NCI-H1694 (cell line): ENCODE results near the gene NCOA1.
"Not testable (repeated sequence)": the region's sequence is repeated elsewhere in the genome, so short reads cannot be mapped to it uniquely, and the experiment has no call there.

Experiments
- DNase-seq: peaks from one replicate; lab custom pipeline; 2025; lab: John Stamatoyannopoulos, UW

NCOA1 gene

DNA sequence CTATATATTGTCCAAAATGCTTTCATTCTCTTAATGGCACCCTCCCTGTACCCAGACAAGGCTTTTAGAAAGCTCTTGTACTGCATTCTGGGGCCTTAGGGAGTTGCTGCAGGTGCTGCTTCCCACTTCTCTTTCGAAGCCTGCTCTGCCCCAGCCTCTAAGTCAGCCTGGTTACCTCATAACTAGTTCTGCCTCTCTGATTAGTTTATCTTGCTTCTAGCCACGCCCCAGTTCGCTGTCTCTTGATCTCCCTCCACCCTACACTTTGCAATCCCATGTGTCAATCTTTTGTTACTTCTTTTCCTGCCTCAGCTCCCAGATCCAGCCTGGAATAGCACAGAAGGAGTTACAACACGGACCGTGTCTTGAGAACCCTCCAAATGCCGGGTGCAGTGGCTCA, 13.8 kb upstream of the NCOA1 start:
- no peak for DNase-seq

DNA sequence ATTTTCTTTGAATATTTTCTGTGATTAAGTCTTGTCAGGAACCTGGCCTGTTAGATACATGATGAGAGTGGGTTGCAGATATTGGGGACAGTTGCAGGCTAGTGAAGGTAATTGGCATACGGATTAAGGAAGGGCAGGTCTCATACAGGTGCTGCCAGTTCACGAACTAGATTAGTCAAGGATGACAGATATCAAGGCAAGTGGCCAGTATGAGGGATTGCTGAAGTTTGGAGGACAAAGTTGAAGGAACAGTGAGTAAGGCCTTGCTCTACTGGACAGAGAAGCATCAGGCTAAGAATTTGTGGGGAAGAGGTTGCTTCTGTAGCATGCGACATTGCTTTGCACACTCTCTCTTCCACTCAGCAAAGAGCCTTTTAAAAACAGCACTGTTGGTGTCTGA, 12.8 kb upstream of the NCOA1 start:
- DNase-seq = no peak

DNA sequence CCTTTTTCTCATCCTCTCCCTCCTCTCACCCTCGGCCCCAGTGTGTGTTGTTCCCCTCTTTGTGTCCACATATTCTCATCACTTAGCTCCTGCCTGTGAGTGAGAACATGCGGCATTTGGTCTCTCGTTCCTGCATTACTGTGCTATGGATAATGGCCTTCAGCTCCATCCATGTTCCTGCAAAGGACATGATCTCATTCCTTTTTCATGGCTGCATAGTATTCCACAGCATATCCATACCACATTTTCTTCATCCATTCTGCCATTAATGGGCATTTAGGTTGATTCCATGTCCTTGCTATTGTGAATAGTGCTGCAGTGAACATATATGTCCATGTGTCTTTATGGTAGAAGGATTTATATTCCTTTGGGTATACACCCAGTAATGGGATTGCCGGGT, 10.8 kb upstream of the NCOA1 start:
- no peak for DNase-seq

DNA sequence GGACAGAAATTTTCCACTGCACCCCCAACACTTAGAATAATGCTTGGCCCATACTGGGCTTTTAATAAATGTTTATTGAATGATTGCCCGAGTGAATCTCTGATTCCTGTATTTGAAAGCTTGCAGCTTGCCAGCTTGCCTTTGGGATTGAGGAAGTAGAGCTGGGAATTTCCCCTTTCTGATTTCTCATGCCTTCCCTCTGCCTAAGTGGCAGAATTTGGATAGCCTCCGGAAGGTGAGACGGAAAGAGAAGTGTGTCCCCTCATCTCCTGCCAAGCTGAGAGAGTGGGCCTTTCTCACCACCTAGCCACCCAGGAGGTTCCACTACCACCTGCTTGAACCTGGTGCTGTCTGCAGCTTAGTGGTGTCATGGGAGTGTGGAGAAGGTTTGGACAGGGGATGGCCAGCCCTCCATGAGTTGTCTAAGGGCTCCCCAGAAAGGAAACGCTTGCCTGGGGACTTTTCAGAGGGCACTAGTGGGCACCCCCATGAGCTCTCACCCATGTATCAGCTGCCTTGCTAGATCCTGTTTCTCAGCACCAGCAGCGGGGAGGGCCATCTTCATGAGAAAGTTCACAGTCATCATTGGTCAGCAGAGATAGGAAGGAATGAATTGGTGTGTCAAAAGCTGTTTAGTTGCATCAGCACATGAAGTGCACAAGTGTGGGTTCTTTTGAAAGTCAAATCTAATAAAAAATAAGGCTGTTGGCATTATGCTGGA, 8.6 kb upstream of the NCOA1 start:
- no peak for DNase-seq

DNA sequence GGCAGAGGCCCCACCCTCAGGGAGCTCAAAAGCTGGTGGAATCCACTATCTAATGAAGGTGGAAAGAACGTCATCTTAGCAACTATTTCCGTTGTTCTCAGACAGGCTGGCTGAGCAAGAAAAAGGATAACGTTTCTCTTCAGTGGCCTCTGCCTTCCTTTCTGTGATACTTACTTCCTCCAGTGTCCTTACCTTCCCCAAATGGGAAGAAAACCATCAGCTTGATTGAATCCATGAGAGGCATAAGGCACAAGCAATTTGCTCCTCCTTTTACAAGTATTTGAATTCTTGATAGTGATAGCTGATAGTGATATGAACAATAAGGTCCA, 8.1 kb upstream of the NCOA1 start:
- no peak for DNase-seq

DNA sequence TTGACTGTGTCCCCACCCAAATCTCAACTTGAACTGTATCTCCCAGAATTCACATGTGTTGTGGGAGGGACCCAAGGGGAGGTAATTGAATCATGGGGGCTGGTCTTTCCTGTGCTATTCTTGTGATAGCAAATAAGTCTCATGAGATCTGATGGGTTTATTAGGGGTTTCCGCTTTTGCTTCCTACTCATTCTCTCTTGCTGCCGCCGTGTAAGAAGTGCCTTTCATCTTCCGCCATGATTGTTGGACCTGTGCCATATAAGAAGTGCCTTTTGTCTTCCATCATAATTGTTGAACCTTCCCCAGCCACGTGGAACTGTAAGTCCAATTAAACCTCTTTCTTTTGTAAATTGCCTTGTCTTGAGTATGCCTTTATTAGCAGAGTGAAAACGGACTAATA, 6.4 kb upstream of the NCOA1 start:
- DNase-seq = not testable (repeated sequence)

DNA sequence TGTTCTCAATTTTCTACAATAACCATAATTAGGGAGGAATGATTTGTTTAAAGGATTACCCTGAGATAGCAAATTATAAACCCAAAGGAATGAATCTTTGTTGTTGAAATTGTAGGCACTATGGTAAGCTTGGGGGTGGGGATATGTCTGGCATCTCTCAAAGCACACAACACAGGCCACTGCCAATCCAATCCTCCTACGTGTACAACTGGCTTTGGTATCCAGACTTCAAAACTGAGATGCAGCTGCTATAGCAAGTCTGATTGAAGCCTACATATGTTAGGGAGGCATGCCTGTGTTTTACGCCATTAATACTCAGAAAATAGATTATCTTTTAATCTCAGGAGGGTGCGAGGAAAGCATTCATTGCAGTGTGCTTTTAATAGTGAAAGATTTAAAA, 5.9 kb upstream of the NCOA1 start:
- DNase-seq = no peak

DNA sequence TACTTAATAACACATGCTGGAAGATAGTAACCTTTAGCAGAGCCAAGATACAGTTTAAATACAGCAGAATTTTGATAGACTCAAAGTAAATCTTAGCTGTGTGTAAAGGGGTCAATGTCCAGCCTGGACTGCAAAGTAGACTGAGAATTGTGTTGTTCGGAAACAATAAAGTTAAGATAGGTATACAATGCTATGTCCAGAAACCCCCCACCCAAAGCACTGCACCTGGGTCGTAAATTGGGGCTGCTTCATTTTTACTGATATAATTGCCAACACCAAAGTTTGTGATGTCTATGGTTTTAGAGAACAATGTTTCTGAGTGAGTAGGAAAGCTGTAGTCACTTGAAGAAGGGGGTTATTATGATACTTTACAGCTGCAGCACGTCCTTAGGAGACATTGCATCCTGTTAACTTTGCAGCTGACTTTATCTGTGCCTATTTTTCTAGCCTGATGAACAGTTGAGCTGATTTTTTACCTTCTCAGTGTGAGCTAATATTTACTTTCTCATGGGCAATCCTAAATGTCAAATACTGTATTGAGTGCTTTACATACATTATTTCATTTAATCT, 4.3 kb upstream of the NCOA1 start:
- DNase-seq = no peak

DNA sequence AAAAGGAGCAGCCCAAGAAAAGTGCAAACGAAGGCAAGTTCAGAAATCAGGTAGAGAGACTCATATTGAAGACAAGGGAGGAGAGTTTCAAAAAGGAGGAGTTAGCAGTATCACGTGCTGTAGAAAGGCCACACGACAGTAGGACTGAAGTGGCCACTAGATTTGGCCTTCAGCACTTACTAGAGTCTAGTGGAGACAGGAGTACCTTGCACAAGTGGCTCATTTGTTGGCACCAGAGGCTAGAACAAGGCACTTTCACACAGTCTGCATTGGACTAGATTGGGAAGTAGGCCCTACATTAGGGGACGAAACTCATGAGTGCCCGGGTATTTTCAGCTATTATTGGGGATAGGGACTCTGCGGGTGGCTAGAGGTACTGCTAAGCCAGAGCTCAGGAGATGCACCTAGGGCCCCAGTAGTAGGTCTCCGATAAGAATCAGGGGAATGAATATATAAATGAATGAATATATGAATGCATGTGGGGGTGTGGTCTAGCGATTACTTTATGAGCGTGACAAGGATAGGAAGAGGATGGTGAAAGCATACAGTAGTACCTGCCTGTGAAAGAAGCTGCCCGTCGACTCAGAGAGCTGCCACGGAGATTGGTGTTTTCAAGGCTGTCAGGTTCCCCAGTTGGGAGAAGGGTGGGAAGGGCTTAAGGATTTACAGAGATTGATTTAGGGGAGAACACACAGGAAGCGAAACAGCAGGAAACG, 1.4 kb upstream of the NCOA1 start:
- no peak for DNase-seq

DNA sequence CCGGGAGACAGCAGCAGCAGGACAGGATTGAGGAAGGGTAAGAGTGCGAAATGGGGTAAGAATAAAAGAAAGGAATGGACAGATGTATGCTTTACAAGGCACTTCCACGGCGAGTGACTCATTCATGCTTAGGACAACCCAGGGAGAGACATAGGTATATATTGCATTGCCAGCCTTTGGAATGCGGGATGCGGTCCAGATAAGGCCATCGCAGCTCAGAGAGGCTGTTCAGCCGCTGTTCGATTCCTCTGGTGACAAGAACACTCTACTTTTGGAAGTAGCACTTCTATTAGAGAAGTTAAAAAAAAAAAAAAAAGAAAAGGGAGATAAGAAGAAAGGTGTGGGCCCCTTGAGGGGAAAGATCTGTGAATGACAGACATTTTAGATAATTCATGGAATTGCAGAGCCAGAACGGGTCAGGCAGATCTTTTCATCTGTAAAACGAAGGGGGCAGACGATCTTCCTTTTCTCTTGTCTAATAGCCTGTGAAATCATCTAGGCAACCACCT, 819 bp upstream of the NCOA1 start:
- no peak for DNase-seq

DNA sequence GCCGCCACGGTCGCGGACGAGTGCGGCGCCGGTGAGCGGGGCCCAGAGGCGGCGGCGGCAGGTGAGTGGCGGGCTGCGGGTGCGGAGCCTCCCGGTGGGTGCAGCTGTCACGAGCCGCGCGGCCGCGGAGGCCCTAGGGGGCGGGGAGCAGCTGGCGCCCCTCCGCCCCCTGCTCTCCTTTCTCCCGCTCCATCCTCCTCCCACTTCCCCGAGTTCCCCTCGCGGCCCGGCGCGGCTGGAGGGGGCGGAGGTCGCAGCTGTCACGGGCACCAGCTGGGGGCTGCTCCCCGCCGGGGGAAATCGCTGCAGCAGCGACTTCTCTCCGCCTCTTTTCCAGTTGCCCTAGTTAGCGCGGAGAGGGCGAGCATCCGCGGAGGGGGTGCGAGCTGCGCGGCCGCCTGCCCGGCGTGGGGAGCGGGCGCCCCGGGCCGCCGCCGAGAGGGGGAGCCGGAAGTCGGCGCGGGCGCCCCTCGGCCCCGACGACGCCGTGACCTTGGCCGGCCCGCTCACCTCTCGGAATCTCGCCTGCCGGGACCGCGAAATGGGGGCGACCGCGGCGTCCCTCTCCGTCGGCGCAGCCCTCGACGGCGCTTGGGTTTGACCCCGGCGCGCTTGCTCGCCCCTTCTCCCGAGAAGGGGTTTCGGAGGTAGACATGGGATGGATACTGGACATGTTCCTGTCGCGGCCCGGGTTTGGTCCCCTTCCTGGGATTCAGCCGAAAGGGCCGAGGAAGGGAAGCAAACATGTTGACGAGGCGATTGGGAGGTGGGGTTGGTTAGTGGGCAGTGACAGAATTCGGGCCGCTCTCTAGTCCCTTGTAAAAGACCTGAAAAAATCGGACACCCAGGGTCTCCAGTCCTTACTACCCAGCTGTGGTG, 727 bp downstream of the NCOA1 start:
- peak; percentile 64 for DNase-seq

DNA sequence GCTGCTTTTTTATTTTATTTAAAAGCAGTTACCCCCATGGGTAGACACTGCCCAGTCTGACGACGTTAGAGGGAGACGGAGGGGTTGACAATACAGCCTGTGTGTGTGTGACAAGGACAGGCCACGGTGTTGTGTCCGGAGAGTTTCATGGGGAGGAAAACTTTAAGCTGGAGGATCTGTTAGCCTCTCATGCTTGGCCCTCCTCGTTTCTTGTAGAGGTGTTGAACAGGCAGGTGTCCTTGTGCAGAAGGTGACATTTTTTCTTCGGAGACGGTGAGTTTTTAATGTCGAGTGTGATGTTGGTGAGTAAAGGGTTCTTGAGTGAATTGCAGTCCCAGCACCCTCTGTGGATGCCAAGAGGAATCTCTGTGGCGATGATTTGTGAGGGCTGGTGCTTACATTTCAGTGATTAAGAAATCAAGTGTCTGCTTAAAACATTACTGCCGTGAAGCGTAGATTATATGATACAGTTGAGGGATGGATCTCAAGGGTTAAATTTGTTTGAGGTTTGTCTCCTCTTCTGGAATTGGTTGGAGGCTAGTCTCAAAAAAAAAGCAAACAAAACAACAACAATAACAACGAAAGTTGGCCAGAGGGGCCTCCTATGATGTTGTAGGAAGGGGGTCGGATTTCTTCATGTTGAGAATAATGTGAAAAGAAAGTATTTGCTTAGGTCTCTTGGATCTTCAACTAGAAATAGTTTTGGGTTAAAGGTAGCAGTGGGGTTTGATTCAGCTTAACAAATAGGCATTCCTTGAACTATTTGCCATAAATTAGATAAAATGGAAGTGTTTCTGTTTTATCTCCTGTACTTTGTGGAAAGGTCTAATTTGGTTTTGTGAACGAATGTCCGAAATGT, 1.6 kb downstream of the NCOA1 start:
- DNase-seq = no peak

DNA sequence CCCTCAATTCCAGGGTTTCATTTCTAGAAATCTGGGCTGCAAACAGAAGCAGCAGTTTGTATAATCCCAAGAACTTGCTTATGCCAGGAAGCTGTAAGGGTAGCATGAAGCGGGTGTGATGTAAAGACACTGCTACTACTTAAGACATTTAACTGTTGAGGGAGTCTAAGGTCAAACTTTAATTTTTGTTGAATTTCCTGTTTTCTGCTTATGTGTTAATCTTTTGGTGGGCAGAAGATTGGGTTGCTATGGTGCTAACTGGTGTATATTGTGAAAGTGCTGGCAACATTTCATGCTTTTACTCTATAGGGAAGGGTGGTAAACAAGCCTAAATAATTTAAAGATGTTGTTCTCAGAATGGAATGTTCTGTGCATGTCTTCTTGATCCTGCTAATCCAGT, 2.7 kb downstream of the NCOA1 start:
- DNase-seq = no peak

DNA sequence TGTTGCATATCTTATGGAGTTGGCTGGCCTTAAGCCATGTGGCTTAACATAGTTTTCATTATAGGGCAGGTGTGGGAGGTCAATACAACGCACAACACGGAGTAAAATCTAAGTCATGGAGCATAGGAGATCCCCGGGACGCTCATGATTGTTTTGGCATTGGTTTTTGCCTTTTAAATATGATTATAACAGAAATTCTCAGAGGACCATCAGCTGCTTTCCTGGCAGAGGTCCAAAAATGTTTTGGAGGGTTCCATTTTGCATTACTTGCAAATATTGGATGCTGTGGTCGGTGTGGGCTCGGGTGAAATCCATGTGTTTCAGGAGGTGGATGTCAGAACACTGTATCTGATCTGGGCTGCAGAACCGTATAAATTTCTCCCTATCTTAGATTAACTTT, 3.4 kb downstream of the NCOA1 start:
- DNase-seq = no peak

DNA sequence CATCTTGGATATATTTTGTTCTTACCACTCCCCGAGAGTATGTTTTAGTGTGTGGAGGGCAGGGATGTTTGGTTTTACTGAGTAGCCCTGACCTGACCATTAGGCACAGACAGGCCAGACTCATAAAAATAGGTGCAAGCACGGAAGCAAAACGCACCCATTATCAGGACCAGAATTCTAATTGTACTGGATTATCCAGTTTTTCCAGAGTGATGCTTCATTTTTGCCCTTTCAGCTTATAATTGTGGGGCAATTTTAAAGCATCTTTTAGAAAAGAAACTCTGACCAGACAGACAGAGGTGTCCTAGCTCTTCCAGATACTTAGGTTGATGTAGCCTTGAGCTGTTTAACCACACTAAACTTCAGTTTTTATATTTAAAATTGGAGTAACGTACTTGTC, 4.4 kb downstream of the NCOA1 start:
- DNase-seq = no peak

DNA sequence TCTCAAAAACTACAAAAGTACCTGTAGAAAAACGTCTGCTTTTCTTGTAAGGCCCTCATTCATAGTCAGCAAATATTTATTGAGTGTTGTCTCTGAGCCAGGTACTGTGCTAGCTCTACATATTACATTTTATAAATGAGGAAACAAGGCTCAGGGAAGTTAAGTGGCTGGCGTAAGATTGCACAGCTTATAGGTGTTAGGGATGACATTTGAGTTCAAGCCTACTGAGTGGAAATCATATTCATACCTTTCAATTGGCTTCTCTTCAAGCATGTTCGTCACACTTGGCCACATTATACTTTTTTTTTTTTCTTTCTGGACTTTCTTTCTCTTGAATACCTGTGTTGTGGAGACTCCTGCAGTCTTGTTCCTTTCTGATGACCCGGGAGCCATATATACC, 5.9 kb downstream of the NCOA1 start:
- DNase-seq = no peak

DNA sequence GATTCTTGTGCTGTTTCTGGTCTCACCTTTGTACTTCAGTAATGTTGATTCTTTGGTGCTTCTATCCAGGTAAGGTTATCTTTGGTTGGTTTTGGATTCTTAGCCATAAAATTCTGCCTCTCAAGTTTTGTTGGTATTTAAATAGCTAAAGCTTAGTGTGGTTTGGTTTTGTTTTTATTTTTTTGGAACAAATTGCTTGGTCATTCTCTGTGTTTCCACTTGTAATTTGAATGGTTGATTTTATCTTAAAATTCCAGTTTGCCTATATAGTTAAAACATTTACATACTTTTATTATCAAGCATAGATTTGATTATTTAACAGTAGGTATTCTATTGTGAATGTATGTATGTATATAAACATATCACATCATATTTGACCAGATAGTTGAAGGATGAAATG, 6.6 kb downstream of the NCOA1 start:
- no peak for DNase-seq

DNA sequence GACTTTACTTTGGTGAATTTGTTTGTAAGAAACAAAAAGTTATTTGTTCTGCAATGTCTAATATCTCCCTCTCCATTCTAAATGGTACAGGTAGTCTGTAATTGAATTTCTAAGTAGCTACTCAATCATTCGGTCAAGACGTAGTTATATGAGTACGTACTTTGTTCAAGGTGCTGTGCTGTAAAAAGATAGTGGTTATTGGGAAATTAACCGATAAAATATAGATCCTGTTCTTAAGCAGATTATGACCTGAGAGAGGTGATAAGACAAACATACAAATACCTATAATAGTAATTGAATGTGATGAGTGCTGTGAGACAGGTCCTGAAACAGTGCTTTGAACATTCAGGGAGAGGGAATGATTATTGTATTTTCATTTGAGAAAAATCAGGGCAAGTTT, 7.1 kb downstream of the NCOA1 start:
- DNase-seq = no peak

DNA sequence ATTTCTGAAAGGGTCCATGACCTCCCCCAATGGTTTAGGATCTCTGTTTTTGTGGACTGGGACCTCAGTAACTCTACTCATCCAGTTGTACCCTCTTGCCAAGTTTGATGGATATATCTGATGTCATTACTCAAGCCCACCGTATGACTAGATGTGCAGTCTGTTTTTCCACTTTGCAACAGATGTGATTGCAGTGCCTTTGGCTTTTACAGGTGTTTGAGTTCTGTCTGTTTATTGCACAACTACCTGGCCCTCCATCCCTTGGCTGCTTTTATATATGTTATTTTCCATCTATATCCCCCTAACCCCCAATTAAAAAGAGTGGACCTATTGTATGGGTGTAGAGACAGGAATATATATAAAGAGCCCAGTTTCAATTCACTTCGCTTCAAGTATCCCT, 10.8 kb downstream of the NCOA1 start:
- DNase-seq = no peak

DNA sequence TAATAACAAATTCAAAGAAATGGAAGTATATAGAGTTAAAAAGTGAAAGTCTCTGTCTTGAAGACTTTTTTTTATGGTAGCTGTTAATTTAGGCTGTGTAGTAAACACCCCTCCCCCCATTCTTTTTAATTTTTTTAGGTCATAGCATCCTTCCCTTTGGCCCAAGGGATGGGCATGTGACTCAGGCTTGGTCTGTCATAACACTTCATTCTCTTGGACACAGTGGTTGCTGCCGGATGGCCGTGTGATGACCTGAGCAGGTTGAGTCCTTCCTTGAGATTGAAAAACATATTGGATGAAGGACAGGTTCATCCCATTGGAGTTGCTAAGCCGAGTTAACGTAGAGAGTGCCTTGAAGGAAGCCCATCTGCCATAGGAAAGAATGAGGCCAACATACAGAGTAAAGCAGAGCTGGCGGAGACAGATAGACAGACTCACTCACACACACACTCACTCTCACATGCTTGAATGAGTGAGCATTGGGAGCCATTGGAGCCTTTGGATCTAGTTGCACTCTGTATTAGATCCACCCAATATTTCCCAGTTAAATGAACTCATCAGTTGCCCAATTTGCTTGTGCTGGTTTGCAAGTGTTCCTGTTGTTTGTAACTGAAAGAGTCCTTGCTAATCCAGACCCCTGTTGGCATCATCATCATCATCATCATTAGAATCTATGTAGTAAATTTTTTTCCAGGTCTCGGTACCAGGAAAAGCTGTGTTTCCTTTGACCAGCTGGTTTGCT, 14.7 kb downstream of the NCOA1 start:
- DNase-seq = no peak

DNA sequence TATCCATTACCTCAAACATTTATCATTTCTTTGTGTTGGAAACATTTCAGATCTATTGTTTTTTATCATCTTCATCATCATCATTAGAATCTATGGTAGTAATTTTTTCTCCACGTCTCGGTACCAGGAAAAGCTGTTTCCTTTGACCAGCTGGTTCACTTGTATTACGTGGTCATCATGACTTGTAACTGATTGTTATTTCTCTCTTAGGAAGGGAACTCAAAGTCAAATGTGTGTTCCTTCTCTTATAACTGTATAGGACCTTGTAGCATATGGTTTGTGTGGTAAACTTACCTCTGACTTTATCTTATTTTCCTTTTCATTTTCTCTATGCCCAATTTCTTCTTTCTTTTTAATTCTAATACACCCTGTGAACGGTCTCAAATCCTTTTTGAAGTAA, 16.5 kb downstream of the NCOA1 start:
- DNase-seq = no peak
